Panc1 (cell line): ENCODE results near the gene PAPPA. TPM values are rescaled to one million over a fixed set of nuclear protein-coding genes. Genes with fewer than 3 reads are reported as not detected.

Experiments used
- ATAC-seq: fragments of 200-7000 bp; cut with Tn5 transposase; 2 replicates; pipeline ENCODE4 v1.9.1; 2020; ENCODE audit warnings: mild to moderate bottlenecking, moderate library complexity
- BruUV-seq: library from RNA; stranded (reverse); fragments of 400-500 nt; replicated peaks from 2 replicates; lab custom pipeline; 2021; lab: Mats Ljungman, UMichigan
- CTCF ChIA-PET: fragments of 300-600 bp; sonication (Branson Sonifier 250); formaldehyde crosslinking; loops from one replicate; lab custom pipeline; 2022; ENCODE audit warnings: antibody characterized with exemption; lab: Charles Lee
- POLR2A ChIA-PET: fragments of 300-600 bp; sonication (Branson Sonifier 250); formaldehyde crosslinking; loops from one replicate; lab custom pipeline; 2022; ENCODE audit warnings: antibody characterized with exemption; lab: Charles Lee
- DNase-seq: peaks from one replicate; pipeline ENCODE4 v3.0.0-alpha.2; 2010; ENCODE audit warnings: low read depth, low spot score
- H3K27ac ChIP-seq: 2 replicates; pipeline ENCODE4 v1.5.1; 2011; ENCODE audit warnings: mild to moderate bottlenecking, low read length, inconsistent platforms
- H3K27me3 ChIP-seq: fragments of 200-500 bp; sonication (Bioruptor generic); 2 replicates; pipeline ENCODE4 v1.6.0; 2014; ENCODE audit warnings: low read length, inconsistent platforms; ENCODE audit not compliant: control insufficient read depth, insufficient read depth
- H3K36me3 ChIP-seq: fragments of 200-500 bp; sonication (Bioruptor generic); 2 replicates; pipeline ENCODE4 v1.5.1; 2014; ENCODE audit warnings: inconsistent platforms, mild to moderate bottlenecking, low read length, moderate library complexity; ENCODE audit not compliant: control insufficient read depth, insufficient read depth
- H3K4me1 ChIP-seq: 2 replicates; pipeline ENCODE4 v1.5.1; 2011; ENCODE audit warnings: inconsistent platforms, mild to moderate bottlenecking, low read length, moderate library complexity; ENCODE audit not compliant: control insufficient read depth, insufficient read depth
- H3K4me3 ChIP-seq, 2 experiments: 2 replicates each; pipeline ENCODE4 v1.5.1; 2011 to 2012; ENCODE audit warnings: low read depth in 2 of 2, low read length in 2 of 2, mild to moderate bottlenecking in 2 of 2, inconsistent platforms in 1 of 2, moderate library complexity in 1 of 2
- H3K9me3 ChIP-seq: fragments of 200-500 bp; sonication (Bioruptor generic); 2 replicates; pipeline ENCODE4 v1.5.1; 2014; ENCODE audit warnings: low read depth, mild to moderate bottlenecking, inconsistent platforms, low read length, moderate library complexity; ENCODE audit not compliant: control insufficient read depth, insufficient read depth
- POLR2AphosphoS5 ChIP-seq: IDR thresholded peaks from 2 replicates; pipeline ENCODE4 v1.6.1; 2012; ENCODE audit warnings: mild to moderate bottlenecking, low read depth, low read length, moderate library complexity
- SIN3A ChIP-seq: IDR thresholded peaks from 2 replicates; pipeline ENCODE4 v1.6.1; 2012; ENCODE audit warnings: low read depth, mild to moderate bottlenecking, low read length, moderate library complexity, borderline replicate concordance; ENCODE audit not compliant: insufficient read depth
- TCF7L2 ChIP-seq: IDR thresholded peaks from 2 replicates; pipeline ENCODE4 v1.6.1; 2011; ENCODE audit warnings: mild to moderate bottlenecking, low read depth, low read length, inconsistent platforms
- in situ Hi-C: cut with HindIII; loops from 2 replicates; pipeline ENCODE4 v1.10.0; 2016; ENCODE audit warnings: low sequenced_read_pairs, low pct_unique_long_range_greater_than_20kb
- intact Hi-C: fragments of 100-400 bp; cut with micrococcal nuclease; formaldehyde crosslinking; loops from one replicate; pipeline ENCODE4 v1.10.0; 2022; ENCODE audit not compliant: unreplicated experiment
- total RNA-seq: library from RNA; stranded (reverse); gene quantifications from one replicate; pipeline ENCODE4 v1.2.1, GENCODE V29; 2021; ENCODE audit not compliant: unreplicated experiment
- TF ChIP-seq, protein P1 (sequence below), 2 experiments: IDR thresholded peaks; 2 replicates each; pipeline ENCODE4 v1.6.1; 2011 to 2012; ENCODE audit warnings: low read depth in 2 of 2, control low read depth in 1 of 2, low read length in 1 of 2, mild to moderate bottlenecking in 1 of 2, moderate library complexity in 1 of 2; ENCODE audit not compliant: insufficient read depth in 1 of 2
- TF ChIP-seq, protein P2 (sequence below): fragments of 450-650 bp; IDR thresholded peaks from 2 replicates; pipeline ENCODE4 v1.5.1; 2017; ENCODE audit warnings: mild to moderate bottlenecking

Gene PAPPA
- total RNA-seq, 1 experiment from 2014 or later = 1.2 TPM

DNA sequence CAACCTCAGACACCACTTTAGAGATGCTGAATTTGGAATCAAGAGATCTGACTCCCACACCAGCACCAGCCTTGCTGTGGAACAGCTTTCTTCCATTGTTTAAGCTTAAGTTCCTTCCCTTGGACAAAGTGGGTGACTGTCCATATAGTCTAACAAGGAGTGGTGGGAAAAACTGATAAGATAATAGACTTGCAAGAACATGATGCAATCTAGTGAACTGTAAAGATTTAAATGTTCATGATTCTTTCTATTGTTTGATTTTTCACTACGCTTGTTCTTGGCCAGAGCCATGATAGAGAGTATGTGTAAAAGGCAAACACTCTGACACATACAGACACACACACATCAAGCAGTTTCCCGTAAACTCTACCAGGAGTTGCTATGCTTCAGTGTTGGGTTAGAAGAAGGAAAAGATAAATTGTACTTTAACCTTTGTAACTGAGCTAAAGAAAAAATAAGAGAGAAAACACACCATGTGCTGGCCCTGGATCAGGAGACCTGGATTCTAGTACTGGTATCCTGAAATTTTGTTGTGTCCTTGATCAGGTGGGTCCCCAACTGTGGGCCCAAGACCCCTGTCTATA lies 94.3 kb downstream of the PAPPA start:
- DNase-seq (no peak), ATAC-seq (no peak)
- Histone ChIP-seq H3K36me3 (no peaks in the 10 kb centered on the region), H3K9me3 (no peaks in the 10 kb centered on the region), H3K27ac (no peak overlapping the region), H3K4me3 (no peak overlapping the region), H3K4me1 (no peaks in the 10 kb centered on the region), H3K27me3 (no peaks in the 10 kb centered on the region)
- BruUV-seq = no TSS peak
- POLR2A ChIA-PET = no interaction called here
- intact Hi-C loops (no loop called here), in situ Hi-C loops (no loop called here)
- TF ChIP-seq, protein P1, sequence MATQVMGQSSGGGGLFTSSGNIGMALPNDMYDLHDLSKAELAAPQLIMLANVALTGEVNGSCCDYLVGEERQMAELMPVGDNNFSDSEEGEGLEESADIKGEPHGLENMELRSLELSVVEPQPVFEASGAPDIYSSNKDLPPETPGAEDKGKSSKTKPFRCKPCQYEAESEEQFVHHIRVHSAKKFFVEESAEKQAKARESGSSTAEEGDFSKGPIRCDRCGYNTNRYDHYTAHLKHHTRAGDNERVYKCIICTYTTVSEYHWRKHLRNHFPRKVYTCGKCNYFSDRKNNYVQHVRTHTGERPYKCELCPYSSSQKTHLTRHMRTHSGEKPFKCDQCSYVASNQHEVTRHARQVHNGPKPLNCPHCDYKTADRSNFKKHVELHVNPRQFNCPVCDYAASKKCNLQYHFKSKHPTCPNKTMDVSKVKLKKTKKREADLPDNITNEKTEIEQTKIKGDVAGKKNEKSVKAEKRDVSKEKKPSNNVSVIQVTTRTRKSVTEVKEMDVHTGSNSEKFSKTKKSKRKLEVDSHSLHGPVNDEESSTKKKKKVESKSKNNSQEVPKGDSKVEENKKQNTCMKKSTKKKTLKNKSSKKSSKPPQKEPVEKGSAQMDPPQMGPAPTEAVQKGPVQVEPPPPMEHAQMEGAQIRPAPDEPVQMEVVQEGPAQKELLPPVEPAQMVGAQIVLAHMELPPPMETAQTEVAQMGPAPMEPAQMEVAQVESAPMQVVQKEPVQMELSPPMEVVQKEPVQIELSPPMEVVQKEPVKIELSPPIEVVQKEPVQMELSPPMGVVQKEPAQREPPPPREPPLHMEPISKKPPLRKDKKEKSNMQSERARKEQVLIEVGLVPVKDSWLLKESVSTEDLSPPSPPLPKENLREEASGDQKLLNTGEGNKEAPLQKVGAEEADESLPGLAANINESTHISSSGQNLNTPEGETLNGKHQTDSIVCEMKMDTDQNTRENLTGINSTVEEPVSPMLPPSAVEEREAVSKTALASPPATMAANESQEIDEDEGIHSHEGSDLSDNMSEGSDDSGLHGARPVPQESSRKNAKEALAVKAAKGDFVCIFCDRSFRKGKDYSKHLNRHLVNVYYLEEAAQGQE (IDR thresholded peaks at IDR 0.05; ENCODE audit: insufficient read depth in 1 of 2, low read depth in 2 of 2, low read length in 1 of 2) = no peak
- no peak for TF ChIP-seq SIN3A
- TF ChIP-seq, protein P2, sequence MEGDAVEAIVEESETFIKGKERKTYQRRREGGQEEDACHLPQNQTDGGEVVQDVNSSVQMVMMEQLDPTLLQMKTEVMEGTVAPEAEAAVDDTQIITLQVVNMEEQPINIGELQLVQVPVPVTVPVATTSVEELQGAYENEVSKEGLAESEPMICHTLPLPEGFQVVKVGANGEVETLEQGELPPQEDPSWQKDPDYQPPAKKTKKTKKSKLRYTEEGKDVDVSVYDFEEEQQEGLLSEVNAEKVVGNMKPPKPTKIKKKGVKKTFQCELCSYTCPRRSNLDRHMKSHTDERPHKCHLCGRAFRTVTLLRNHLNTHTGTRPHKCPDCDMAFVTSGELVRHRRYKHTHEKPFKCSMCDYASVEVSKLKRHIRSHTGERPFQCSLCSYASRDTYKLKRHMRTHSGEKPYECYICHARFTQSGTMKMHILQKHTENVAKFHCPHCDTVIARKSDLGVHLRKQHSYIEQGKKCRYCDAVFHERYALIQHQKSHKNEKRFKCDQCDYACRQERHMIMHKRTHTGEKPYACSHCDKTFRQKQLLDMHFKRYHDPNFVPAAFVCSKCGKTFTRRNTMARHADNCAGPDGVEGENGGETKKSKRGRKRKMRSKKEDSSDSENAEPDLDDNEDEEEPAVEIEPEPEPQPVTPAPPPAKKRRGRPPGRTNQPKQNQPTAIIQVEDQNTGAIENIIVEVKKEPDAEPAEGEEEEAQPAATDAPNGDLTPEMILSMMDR = no peak
- TF ChIP-seq POLR2AphosphoS5 = no peak
- TF ChIP-seq TCF7L2 = no peak
- CTCF ChIA-PET = interaction anchor here (0.6 kb wide), 1 partner anchor 34 kb away, joined by 3 read pairs; no protein-coding TSS in a partner anchor

DNA sequence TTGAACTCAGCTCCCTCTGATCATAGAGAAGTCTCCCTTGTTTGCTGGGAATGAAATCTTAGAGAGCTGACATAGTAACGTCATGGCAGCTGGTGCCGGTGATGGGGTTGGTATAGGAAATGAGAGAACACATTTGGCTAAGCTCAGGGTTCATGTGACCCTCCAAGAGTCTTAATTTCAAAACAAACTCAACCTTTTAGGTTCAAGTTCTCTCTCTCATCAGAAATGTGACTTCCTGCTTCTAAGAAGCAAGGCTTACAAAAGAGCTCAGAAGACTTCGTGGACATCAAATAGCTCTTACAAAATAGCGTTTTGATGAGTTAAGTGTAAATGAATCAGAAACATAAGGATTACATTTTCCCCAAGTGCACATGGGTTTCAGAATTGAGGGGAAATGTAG lies 97.3 kb downstream of the PAPPA start:
- H3K36me3 ChIP-seq = no peaks in the 10 kb centered on the region
- no peak for ATAC-seq

More for the DNA sequence above, 97.3 kb downstream of the PAPPA start:
- H3K4me1 ChIP-seq = no peaks in the 10 kb centered on the region
- ChIA-PET POLR2A (no interaction called here), CTCF (no interaction called here)
- H3K4me3 ChIP-seq = no peak overlapping the region
- no peak overlapping the region for H3K27ac ChIP-seq
- intact Hi-C loops = no loop called here
- TF ChIP-seq SIN3A (no peak), TCF7L2 (no peak), POLR2AphosphoS5 (no peak)
- TF ChIP-seq, protein P1 (IDR thresholded peaks at IDR 0.05; ENCODE audit: insufficient read depth in 1 of 2, low read depth in 2 of 2, low read length in 1 of 2) = no peak
- TF ChIP-seq, protein P2 = no peak
- BruUV-seq = no TSS peak
- H3K27me3 ChIP-seq = no peaks in the 10 kb centered on the region
- no peak for DNase-seq
- in situ Hi-C loops = no loop called here
- no peaks in the 10 kb centered on the region for H3K9me3 ChIP-seq
